ENCODE data around the gene ATP2B3.

ATP2B3 gene

DNA sequence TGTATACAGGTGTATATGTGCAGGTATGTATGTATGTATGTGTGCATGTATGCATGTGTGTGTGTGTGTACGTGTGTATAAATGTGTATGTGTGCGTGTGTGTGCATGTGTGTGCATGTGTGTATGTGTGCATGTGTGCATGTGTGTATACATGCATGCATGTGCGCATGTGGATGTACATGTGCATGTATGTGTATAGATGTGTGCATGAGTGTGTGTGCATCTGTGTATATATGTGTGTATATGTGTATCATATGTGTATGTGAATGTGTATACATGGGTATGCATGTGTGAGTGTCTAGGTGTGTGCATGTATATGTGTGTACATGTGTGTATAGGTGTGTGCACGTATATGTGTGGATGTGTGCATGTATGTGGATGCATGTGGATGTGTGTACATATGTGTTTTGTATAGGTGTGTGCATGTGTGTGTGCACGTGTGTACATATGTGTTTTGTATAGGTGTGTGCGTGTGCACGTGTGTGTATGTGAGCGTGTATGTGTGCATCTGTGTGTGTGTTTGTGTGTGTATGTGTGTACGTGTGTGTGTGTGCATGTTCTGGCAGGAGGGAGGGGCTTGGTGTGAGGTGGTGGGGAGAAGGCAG is 16.7 kb upstream of the ATP2B3 start:
- no peak for DNase-seq (ENCODE audit: insufficient read length, low spot score)
- TF ChIP-seq, protein P1, sequence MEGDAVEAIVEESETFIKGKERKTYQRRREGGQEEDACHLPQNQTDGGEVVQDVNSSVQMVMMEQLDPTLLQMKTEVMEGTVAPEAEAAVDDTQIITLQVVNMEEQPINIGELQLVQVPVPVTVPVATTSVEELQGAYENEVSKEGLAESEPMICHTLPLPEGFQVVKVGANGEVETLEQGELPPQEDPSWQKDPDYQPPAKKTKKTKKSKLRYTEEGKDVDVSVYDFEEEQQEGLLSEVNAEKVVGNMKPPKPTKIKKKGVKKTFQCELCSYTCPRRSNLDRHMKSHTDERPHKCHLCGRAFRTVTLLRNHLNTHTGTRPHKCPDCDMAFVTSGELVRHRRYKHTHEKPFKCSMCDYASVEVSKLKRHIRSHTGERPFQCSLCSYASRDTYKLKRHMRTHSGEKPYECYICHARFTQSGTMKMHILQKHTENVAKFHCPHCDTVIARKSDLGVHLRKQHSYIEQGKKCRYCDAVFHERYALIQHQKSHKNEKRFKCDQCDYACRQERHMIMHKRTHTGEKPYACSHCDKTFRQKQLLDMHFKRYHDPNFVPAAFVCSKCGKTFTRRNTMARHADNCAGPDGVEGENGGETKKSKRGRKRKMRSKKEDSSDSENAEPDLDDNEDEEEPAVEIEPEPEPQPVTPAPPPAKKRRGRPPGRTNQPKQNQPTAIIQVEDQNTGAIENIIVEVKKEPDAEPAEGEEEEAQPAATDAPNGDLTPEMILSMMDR (IDR thresholded peaks at IDR 0.05; ENCODE audit: insufficient read depth, missing control alignments): no peak
- no peak for FAIRE-seq

DNA sequence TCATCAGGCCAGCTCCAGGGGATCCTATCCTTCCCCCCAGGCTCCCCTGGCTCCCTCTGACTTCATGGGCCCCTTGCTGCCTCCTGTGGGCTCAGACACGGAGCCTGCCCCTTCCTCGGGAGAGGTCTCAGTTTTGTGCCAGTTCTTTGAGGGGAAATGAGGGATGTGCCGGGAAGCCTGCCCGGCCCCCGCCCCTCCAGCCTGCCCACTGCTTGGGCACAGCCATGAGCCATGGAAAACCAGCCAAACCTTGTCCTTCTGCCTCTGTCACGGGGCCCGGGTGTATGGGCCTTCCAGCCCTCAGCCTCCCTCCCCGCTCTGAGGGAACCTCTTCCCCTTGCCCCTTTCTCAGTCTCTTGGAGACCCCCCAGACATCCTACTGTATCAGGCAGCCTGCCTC is 15.9 kb upstream of the ATP2B3 start:
- FAIRE-seq (no peak), DNase-seq (ENCODE audit: insufficient read length, low spot score) (no peak)
- TF ChIP-seq, protein P1 (IDR thresholded peaks at IDR 0.05; ENCODE audit: insufficient read depth, missing control alignments): no peak

DNA sequence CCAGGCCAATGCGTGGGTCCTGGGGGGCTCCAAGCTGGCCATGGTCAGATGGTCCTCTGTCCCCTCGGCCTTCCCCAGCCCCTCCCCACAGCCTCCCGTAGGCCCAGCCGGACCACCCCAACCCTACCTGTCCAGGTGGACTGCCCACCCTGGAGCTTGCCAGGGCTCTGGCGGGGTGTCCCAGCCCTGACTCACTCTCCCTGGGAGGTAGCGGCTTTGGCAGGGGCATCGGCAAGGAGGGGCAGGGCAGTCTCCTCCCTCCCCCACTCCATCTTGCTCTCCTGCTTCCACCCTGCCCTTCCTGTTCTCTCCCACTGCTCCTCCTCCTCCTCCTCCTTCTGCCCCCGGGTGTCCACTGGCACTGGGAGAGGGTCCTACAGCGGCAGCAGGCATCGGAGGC is 15.3 kb upstream of the ATP2B3 start:
- FAIRE-seq (no peak), DNase-seq (ENCODE audit: insufficient read length, low spot score) (no peak)
- TF ChIP-seq, protein P1 (IDR thresholded peaks at IDR 0.05; ENCODE audit: insufficient read depth, missing control alignments): no peak

DNA sequence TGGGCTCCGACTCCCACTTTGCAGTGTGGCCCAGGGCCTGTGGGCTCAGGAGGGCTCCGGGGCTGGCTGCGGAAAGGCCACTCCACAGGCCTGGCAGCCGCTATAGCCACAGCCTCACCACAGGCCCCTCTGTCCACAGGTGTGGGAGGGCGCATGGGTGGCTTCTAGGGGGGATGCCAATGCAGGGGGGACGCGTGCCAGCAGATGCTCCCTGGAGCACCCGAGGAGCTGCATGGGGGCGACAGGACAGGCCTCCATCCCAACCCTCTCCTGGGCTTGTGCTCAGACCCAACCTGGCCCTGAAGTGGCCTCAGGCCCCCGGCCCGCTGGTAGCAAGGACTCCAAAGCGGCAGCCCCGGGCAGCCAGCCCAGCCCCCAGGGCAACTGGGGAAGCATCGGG is 14.6 kb upstream of the ATP2B3 start:
- FAIRE-seq: no peak
- no peak for DNase-seq (ENCODE audit: insufficient read length, low spot score)
- TF ChIP-seq, protein P1 (IDR thresholded peaks at IDR 0.05; ENCODE audit: insufficient read depth, missing control alignments): no peak

DNA sequence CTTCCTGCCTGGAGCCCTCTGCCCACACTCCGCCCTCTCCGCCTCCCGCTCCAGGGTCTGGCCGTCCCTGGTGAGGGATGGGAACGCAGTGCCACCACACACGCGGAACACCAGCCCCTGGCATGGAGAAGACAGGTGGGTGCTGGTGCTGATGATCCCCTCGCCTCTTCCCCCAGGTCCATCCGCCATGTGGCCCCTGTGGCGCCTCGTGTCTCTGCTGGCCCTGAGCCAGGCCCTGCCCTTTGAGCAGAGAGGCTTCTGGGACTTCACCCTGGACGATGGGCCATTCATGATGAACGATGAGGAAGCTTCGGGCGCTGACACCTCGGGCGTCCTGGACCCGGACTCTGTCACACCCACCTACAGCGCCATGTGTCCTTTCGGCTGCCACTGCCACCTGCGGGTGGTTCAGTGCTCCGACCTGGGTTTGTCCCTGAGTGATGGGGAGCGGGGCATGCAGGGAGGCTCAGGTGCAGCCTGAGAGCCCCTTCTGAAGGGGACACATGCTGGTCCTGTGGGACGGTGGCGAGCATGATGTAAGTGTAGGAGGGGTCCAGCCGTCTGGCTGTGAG is 12.9 kb upstream of the ATP2B3 start:
- FAIRE-seq: no peak
- TF ChIP-seq, protein P1 (IDR thresholded peaks at IDR 0.05; ENCODE audit: insufficient read depth, missing control alignments): no peak
- no peak for DNase-seq (ENCODE audit: insufficient read length, low spot score)

DNA sequence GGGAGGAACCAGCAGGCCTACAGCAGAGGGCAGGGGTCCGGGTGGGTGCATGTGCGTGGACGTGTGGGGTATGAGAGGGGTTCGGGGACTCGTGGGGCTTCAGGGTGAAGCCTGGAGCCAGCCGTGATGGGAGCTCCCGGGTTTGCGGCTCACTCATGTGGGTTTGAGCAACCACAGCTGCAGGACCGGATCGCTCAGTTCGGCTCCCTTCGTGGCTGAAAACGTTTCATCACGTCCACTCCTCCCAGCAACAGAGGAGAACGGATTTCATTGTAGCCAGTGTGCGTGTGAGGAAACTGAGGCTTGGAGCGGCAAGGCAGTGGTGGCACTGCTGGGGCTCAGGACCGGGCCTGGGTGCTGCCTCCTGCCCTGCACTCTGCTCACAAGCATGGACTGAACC is 12.1 kb upstream of the ATP2B3 start:
- no peak for FAIRE-seq
- no peak for DNase-seq (ENCODE audit: insufficient read length, low spot score)
- TF ChIP-seq, protein P1 (IDR thresholded peaks at IDR 0.05; ENCODE audit: insufficient read depth, missing control alignments): no peak

DNA sequence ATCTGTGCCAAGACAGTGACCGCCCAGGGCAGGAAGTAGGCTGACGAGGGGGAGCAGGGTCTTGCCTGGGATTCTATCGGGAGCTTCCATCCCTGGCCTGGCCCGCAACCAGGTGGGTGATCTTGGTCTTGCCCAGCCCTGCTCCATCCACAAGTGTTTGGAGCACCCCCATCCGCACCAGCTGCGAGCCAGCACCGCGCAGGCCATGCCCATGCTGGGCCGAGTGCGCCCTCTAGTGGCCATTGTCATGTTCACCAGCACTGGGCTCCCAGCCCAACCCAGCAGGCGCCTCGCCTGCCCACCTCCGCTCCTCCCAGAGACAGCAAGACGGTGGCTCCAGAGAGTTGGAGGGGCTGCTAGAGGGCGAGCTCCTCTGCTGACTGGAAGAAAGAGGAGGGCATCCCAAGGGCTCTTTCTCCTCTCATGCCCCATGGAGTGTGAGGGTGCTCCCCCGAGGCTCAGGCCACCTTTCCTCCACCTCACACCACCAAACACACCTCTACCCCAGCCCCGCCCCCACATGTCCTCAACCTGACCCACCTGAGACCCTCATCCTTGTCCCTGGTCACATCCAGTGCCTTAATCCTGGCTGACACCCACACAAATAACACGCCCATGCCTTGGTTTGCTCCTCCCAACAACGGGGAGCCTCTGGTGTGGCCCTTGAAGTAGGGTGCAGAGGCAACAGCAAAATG is 9.8 kb upstream of the ATP2B3 start:
- FAIRE-seq (no peak), DNase-seq (ENCODE audit: insufficient read length, low spot score) (peak; percentile 92)
- TF ChIP-seq, protein P1 (IDR thresholded peaks at IDR 0.05; ENCODE audit: insufficient read depth, missing control alignments): peak; percentile 70

All from D721Med (cell line).